HG03175 (cell line): ENCODE results near the gene MAGI1.
"Not testable (repeated sequence)": the region's sequence is repeated elsewhere in the genome, so short reads cannot be mapped to it uniquely, and the experiment has no call there.

Experiments used
- ATAC-seq: cut with Tn5 transposase; IDR thresholded peaks from one replicate; pipeline ENCODE4 v1.9.1; 2021; ENCODE audit warnings: mild to moderate bottlenecking, moderate library complexity; ENCODE audit not compliant: unreplicated experiment

Gene MAGI1

DNA sequence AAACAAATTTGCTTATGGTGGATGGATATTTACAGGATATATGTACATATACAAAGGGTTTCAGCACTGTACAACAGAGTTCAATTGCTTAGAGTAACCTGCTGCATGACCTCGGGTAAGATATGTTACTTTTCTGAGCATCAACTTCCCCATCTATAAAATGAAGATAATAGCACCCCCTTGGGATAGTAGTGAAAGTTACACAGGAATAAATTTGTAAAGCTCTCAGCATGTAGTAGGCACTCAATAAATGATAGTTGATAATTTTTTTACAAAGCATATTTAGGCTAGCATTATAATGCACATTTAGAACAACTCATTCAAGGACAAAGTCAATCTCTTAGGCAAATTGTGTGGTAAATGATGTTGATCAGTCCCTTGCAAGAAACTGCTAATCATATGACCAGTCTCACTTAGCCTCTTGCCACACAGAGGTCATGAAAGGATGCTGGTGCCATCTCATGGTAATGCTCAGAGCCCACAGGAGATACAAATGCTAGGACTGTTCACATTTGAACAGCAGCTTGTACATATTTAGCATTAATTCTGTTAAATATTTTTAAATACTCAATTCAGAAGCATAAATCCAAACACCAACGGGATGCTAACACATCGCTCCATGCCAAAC is 123.9 kb downstream of the MAGI1 start:
- ATAC-seq: no peak

DNA sequence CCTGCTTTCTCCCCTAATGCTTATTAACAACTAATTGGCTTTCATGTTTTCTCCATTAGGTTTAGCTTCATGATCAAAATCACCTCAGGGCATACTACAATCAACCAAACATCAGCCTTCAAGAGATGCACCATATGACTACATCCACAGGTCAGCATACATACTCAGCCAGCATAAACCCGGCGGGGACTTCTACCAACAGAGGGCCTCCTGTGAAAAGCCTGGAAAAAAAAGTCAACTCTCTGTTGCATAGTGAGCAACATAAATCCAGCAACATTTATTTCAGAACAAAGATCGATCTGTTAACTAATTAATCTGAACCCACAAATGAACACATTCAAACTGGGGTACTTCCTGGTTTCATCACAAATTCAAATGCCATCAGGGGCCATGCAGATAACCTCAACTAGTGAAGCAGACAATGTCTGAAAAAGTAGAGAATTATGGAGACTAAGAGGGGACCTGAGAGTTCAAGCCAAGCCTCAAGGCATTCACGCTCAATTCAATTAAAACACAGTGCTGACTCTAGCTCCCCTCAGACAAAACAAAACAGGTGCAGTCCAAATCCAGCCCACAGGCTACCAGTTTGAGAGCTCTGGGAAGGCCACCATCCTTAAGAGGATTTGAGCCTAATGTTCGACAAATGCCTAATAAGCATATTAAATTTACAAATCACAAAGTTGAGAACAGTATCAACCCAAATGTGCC is 124.5 kb downstream of the MAGI1 start:
- ATAC-seq: no peak

DNA sequence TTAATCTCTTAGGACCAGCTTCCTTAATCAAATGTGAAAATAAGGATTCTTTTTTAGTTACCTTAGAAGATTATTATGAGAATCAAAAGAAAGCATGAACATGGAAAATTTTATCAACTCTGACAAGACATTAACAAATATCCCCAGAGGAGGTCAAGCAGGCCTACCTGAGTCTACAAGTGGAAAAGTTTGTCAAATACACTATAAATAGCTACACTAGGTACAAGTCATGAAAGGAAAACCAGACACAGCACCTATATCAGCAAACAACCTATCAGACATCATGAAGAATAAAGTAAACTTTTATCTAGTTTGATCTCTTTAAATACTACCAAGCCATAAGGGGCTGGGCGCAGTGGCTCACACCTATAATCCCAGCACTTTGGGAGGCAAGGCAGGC is 126.1 kb downstream of the MAGI1 start:
- ATAC-seq: no peak

DNA sequence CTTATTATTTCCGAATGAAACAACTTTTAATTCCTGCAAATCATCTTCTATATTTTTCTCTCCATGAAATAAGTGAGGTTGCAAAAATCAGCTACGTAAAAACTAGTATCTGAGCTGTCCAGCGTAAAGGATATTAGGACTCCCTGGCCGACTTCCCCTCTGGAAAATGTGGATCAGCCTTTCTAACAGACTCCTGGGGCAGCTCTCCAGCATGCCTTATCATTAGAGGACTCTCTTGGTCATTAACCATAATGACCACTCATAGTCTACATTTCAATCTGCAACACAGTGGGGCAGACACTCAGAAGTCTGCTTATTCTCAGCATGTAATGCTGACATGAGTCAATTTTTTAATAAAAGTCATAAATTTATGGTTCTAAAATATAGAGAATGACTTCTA is 130.1 kb downstream of the MAGI1 start:
- ATAC-seq: no peak

DNA sequence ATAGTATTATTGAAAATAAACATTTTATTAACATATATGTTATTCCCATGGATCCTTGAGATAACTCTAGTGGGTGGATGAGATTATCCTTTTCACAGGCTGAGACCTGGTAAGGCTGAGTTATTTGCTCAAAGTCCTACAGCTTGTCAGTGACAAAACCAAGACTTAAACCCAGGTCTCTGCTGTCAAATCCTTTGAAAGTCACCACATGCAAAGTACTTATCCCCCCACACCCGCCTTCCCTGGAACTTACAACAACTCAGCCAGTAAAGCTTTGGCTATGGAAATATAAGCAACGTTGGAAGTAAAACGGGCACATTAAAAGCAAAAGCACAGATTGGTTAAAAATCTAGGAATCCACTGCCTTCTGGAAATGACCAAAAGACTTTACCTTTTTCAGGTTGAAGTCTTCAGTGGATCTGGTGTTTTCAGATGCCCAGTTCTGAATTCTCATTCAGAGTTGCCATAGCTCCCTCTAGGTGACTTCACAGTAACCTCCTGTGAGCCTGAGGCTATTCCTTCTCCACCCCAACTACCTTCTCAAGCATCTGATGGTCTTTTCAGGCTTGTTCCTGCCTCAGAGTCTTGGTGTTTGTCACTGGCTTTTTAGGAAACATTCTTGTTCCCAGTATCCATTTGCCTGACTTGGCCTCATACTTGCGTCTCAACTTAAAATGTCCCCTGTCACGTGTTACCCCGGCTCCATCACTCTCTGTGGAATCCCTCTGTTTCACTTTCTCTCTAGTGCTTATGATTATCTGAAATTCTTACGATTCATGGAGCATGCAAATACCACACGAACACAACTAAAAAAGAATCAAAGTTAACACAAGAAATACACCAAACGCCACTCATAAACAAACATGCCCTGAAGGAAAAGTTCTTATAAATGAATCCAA is 131.2 kb downstream of the MAGI1 start:
- no peak for ATAC-seq

DNA sequence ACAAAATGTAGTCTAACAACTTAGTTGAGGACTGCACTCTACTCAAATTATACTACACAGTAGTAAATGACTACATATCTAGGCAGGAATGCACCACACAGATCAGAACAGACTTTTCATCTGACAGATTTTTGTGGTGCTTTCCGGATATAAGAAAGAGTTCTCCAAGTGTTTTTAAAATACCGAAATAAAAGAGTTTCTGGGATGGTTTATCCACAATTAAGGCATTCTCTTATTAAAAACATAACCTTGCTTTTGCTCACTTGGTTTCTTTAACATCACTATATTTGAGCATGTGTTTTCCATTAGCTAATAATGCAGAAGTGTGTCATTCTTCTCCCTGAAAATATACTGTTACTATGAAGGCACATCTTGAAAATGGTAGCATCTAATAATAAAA is 132.9 kb downstream of the MAGI1 start:
- no peak for ATAC-seq

DNA sequence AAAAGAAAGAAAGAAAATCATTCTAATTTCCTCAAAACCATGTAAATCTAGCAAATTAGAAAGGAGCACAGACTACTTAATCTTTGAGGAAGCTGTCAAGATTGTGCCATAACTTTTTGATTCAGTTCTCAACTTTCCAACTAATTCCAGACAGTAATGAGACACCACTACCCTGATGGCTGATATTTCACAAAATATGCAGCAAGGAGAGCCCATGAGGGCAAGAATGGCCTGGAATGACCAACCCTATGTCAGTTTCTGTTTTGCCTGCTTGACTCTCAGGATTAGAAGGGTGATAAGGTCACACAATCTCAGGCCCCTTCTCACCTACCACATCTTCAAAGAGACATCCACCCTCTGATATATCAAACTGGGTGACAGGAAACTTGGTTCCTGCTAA is 134.7 kb downstream of the MAGI1 start:
- ATAC-seq: no peak

DNA sequence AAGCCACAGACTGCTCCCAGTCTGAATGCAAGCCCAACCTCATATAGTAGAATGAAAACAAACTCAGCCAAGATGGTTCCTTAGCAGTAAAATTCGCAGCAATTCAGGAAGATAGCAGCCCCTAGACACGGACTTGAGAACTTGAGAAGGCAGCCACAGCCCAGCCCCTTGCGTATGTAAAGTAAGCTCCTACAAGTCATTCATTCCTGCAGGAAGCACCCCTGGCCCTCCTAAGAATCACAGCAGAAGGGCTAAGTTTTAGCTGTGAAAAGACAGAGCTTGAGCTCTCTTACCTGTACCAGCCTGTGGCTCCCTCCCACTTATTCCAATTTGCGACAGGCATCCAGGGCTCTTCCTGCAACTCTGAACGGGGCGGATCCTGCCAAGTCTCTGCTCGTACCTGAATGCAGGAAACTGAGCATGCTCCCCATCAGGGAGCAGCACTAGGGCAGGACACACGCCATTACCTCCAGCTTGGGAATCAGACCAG is 136.4 kb downstream of the MAGI1 start:
- no peak for ATAC-seq

DNA sequence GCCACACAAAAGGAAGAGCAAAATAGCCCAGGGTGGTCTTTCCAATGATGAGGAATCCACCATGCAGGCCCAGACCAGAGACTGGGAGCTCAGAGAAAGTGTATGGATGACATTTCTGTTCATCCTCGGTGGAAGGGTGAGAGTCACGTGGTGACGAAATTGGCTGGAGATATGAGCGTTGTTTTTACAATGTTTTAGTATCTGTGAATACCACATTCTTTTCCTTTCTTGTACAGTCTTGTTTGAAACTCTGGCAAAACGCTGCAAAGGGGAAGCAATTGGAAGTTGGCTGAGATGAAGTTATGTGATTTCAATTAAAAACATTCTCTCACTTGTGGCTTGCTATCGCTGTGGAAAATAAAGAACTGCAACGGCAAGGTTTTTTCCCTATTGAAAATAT is 137.5 kb downstream of the MAGI1 start:
- no peak for ATAC-seq

DNA sequence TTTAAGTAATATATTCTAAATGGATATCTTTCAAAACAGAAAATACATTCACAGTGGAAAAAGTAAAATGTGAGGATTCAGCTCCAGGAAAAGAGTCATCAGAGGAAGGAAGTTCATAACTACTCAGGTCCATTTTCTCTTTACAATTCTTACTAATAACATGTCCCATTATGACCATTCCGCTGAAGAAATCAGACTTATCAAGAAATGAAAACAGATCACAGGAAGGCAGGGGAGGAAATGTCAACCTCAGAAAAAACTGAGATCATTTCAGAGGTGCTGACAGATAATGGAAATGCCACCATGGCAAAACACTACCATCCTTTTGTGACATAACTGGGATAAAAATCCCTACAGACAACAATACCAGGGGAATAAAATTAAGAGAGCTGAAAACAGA is 139.5 kb downstream of the MAGI1 start:
- ATAC-seq: no peak

DNA sequence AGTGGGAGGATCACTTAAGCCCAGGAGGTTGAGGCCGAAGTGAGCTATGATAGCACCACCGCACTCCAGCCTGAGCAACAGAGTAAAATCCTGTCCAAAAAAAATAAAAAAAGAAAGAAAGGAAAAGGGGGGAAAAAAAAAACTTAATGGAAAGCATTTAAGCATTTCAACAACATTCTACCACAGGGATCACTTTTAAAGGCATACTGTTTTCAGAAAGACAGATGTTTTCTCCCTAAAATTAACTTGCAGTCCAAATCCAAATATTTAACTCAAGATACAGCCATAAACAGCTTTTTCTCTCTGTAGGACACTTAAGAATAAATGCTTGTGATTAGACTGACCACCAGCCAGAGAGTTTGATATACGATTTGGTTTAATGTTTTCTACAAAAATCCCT is 141.0 kb downstream of the MAGI1 start:
- no peak for ATAC-seq

DNA sequence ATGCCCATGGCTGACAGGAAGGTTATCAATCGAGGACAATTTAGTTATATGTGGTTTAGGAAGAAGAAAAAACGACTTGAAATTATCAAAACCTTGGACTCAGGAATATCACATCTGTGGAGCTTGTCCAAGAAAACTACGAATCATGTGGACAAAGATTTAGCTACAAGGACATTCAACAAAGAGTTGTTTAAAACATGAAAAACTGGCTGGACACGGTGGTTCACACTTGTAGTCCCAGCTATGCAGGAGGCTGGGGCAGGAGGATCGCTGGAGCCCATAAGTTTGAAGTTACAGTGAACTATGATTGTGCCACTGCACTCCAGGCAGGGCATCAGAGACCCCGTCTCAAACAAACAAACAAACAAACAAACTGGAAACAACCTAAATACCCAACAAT is 142.4 kb downstream of the MAGI1 start:
- no peak for ATAC-seq

DNA sequence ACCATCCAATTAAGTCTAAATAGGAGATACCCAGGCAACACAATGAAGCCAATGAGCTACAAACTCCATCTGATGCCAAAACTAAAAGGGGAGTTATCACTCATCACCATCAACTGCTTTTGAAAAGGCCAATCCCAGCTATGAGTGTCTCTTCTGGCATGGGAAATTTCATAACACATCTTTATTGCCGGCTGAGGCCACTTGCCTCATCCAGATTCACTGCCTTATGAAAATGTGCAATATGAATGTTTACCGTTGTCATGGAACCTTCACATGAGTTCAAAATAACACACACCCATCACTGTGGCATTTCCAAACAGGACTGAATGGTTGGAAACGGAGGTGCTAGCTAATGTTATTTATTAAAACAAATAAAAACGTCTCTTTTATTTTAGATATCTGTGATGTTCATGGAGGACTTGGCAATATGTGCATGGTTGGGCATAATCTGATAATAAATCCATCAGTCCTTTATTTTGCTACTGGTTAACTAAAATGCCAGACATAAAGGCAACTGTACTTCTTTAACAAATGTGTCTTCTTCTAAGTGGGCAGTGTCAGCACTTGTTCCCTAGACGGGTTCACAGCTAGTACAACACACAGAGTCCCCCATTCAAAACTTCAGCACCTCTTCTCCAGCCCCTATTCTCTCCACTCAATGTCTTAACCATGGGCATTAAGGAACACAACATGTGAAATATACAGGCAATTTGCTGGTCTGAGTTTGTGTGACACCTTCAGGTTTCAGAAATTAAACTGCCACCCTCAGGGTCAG is 143.9 kb downstream of the MAGI1 start:
- no peak for ATAC-seq

DNA sequence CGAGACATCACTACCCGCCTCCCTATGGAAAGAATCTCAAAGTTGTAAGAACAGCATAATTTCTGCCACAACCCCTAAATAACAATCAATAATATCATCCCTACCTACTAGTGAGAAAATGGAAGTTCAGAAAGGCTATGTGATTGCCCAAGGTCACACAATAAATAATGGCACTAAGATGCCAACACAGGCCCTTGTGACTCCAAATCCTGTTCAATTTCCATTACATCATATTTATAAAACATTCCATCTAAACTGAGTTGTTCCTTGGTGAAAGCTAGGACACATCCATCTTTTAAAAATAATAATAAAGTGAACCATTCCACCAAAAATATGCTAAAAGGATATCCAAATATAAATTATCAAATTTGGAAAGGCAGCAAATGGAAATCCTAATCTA is 144.6 kb downstream of the MAGI1 start:
- no peak for ATAC-seq

DNA sequence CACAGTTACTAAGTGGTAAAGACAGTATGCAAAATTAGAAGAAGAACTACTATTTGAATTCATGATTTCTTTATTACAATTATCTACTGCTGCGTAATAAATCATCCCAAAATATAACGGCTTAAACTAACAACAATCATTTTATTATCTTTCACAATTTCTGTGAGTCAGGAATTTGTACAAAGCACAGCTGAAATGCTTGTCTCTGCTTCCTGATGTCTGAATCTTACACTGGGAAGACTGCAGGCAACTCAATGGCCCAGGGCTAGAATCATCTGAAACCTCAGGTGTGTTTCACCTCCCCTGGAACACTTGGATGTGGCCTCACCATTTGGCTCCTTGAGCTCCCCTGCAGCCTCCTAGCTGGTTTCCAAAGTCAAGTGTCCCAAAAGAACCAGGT is 145.1 kb downstream of the MAGI1 start:
- no peak for ATAC-seq

DNA sequence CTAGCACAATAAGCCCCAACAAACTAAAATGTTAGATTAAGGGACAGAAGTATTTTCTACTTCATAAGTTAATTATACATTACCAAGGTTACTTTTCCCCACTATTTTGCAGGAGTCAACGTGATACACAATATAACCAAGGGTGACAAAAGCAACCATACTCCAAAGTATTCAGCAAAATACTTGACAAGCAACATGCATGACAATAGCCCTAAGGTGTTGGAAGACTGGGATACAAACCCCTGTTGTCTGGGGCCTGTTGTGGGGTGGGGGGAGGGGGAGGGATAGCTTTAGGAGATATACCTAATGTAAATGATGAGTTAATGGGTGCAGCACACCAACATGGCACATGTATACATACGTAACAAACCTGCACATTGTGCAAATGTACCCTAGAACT is 147.2 kb downstream of the MAGI1 start:
- not testable (repeated sequence) for ATAC-seq

DNA sequence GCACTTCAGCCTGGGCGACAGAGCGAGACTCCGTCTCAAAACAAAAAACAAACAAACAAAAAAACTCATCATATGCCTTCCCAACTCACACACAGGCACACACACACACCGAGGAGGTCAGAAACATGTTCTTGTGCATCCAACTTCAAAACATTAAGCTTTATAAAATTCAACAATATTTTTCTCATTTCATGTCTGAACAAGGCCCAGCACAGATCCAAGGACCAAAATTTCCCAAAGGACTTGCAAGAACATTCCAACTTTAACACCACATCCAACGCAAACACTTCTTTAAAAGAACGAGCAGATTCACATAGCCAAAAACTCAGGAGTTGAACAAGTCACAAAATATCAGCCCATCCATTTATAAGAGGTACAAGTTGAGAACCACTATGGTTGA is 148.4 kb downstream of the MAGI1 start:
- no peak for ATAC-seq

DNA sequence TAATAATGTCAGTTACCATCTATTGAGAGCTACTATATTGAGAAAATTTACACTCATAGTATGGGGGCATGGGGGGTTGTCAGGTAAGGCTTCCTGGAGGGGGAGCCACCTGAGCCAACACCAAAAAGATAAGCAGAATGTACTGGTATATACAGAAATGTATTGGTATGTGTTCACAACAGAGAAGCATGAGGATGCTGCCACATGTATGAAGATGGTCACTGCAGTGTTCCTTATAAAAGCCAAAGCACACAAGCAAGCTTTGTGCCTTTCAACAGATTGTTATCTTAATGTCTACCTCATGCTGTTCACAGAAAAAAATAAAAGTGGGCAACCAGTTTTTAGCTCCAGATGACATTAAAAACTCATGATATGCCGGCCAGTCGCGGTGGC is 149.0 kb downstream of the MAGI1 start:
- ATAC-seq: no peak

DNA sequence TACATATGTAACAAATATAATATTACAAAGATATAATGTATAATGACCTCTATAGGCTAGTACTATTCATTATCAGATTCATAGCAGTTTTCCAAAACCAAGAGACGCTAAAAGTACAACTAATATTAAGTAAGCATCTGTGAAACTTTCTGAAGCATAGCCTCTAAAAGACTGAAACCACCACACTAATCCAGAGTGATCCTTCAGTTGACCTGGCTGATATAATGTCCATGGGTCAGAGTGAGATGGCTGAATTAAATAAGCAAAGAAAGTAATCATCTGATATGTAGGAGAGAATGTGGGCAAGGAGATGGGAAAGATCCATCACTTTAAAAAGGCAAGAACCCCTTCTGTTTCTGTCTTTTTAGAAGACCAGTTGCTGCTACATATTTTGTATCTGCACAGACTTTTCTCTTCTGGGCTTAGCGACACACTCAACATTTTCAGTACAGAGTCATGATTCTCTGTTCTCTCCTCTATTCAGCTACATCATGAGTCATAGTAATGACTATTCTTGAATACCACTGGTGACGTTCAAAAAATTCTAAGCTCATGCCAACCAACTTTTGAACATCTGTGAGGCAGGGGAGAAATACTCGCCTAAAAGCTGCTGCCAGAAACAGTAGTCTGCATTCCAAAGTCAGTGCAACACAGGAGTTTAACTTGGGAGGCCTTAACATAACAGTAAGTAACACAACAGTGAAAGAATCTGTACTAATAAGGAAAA is 149.6 kb downstream of the MAGI1 start:
- ATAC-seq: no peak

DNA sequence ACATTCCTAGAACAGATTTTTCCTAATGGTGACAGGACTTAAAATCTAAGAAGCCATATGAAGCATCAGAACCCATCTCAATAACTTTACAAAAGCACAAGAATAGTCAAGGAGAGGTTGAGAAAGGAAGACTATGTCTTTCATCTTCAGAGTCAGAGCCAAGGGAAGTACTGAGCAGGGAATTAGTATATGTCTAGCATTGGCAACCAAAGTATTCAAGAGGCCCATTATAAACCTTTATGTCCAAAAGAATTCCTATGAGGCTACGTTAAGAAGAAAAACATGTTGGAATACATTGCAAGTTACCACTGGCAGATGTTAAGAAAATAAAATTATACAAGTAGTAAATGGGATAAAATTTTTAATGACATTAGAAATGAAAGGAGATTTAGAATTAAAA is 150.5 kb downstream of the MAGI1 start:
- ATAC-seq: no peak
